Measurements from ENCODE around the gene ADAM11. TPM values are rescaled to one million over a fixed set of nuclear protein-coding genes. Genes with fewer than 3 reads are reported as not detected.

Gene ADAM11
- total and polyA plus RNA-seq, 2 of the 13 experiments (the other 11 are each of a cell fraction or from before 2014, with no cell fraction given), result 0.38 to 0.91 TPM

- TF ChIP-seq ZFY (CRISPR knock-in tag; IDR thresholded peaks at IDR 0.05), result no peak
- no peak for TF ChIP-seq ETS1 (CRISPR knock-in tag; IDR thresholded peaks at IDR 0.05)
- TF ChIP-seq NFIC (IDR thresholded peaks at IDR 0.05; ENCODE audit: low read length), result no peak
- TF ChIP-seq NFAT5 (CRISPR knock-in tag; IDR thresholded peaks at IDR 0.05), result no peak
- TF ChIP-seq ZNF468 (CRISPR knock-in tag; IDR thresholded peaks at IDR 0.05), result no peak
- no peak for TF ChIP-seq DZIP1 (CRISPR knock-in tag; IDR thresholded peaks at IDR 0.05)
- TF ChIP-seq NKX3-1 (CRISPR knock-in tag; IDR thresholded peaks at IDR 0.05), result no peak
- no peak for TF ChIP-seq KDM5A (IDR thresholded peaks at IDR 0.05; ENCODE audit: borderline replicate concordance, low read length)
- no peak for TF ChIP-seq PCBP2 (optimal IDR thresholded peaks at IDR 0.05; ENCODE audit: low read depth, low read length, poor library complexity, severe bottlenecking)
- TF ChIP-seq ZNF614 (CRISPR knock-in tag; IDR thresholded peaks at IDR 0.05; ENCODE audit: borderline replicate concordance), result no peak
- TF ChIP-seq ZNF280B (CRISPR knock-in tag; IDR thresholded peaks at IDR 0.05; ENCODE audit: borderline replicate concordance), result no peak; the same call in 1 of the 2 replicates
- no peak for TF ChIP-seq ZNF414 (CRISPR knock-in tag; IDR thresholded peaks at IDR 0.05)
- TF ChIP-seq PHB2 (IDR thresholded peaks at IDR 0.05; ENCODE audit: partially characterized antibody), result no peak
- no peak for TF ChIP-seq NR2F6 (IDR thresholded peaks at IDR 0.05)
- TF ChIP-seq NR2F6 (CRISPR knock-in tag; IDR thresholded peaks at IDR 0.05), result peak; percentile 19; the same call in 1 of the 2 replicates
- TF ChIP-seq ZNF570 (CRISPR knock-in tag; IDR thresholded peaks at IDR 0.05; ENCODE audit: borderline replicate concordance), result no peak
- no peak for TF ChIP-seq POLR2A (IDR thresholded peaks at IDR 0.05; ENCODE audit: insufficient read depth in 1 of 2, low read depth in 2 of 2, low read length in 2 of 2)
- TF ChIP-seq MIER3 (CRISPR knock-in tag; IDR thresholded peaks at IDR 0.05; ENCODE audit: borderline replicate concordance), result peak; percentile 65; the same call in 1 of the 2 replicates
- no peak for TF ChIP-seq ZNF20 (CRISPR knock-in tag; IDR thresholded peaks at IDR 0.05)
Measured at GRCh38 chr17:44774271-44775135, 15.7 kb downstream of the ADAM11 start (continued).
